Mucosa of gallbladder (tissue), 1 donor: ENCODE data around the gene CDK5RAP2. TPM values are rescaled to one million over a fixed set of nuclear protein-coding genes. Genes with fewer than 3 reads are reported as not detected.

Experiments
- DNase-seq: peaks from one replicate; pipeline ENCODE4 v3.0.0-alpha.2; 2020; ENCODE audit warnings: low spot score
- total RNA-seq: library from RNA; stranded (reverse); gene quantifications from one replicate; pipeline ENCODE4 v1.2.1, GENCODE V29; 2021
- donor health status: DM: no; HTN: no; CAD: no.

The CDK5RAP2 gene
- total RNA-seq, 1 donor from 2014 or later, result 43.3 TPM

DNA sequence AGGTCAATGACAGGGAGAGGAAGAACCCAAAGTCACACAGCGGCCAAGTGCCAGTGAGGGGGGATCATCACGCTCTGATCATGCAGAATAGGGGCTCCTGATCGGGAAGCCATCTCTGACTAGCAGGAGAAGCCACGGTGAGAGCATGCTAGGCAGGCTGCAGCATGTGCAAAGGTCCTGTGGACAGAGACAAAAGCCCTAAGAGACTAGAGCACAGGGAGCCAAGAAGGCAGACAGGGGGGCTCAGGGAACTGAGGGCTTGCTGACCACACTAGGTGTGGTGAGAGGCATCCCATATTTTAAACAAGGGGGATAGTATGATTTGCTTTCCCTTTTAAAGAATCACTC, 195.1 kb downstream of the CDK5RAP2 start:
- DNase-seq, result no peak

DNA sequence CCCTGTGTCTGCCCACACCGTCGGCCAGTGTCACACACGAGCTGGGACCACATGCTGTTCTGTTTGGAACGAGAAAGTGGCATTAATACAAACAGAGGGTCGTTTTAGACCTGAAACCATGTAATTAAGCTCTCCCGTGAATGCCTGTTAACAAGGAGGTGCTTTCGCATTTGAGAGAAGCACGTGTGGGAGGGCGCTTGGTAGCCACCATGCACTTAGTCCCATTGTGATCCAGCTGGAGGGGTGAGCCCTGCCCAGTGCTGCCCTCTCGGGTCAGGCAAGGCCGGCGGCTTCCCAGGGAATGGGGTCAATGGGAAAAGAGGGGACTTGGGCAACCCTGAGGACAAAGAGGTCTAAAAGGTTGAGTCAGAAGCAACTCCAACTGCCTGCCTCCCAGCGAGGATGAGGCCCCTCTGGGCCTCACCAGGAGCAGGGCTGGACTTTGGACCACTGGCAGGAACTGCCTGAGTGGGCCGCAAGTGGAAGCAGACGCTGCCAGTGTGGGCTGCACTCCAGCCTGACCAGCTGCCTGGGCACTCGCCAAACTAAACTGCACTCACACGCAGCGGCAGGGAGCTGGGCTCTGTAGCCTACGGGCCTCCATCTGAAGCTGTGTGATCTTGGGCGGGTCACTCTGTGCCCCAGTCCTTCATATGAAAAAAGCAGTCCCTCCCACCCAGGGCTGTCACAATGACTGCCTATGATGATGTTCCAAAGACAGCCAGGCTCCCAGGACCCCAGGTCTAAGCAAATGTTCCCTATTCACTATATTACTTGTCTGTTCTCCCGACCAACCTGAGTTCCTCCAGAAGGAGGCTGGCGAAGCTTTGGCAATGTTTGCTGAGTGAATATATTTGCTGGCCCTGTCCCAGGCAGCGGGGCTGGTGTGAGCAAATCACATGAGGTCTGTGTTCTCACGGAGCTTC, 195.7 kb downstream of the CDK5RAP2 start:
- peak; percentile 65 for DNase-seq

DNA sequence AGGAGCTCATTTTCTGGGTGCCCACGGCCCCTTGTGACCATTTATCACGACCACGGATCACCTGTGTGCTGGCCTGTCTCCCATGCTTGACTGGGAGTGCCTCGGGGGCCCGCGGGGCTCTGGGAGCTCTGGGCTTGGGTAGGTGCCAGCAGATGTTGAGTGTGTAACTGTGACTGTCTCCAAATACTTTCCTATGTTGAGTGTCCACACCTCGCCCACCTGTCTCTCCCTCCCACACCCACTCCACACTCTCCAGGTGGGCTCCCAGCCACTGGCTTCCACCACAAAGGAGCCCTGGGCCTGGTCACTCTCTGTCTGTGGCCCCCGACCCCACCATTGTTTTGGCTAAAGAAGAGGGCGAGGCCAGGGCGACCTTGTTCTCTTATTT, 196.4 kb downstream of the CDK5RAP2 start:
- DNase-seq, result no peak

DNA sequence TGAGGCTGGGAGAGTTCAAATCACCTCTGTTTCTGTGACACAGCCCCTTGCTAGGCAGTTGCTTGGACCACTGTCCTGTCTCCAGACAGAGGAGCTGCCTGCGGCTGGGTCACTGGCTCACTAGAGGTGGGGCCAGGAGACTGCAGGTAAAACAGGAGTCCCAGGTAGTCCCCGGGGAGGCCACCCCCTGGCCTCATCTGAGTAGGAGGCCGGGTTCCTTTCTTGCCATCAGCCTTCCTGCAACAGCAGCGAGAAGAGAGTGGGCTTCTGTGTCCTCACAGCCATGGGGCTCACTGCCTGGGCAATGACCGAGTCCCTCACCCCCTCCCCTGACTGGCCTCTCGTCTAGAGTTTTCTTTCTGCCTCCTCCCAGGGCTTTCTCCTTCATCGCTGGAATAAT, 197.5 kb downstream of the CDK5RAP2 start:
- DNase-seq, result no peak

DNA sequence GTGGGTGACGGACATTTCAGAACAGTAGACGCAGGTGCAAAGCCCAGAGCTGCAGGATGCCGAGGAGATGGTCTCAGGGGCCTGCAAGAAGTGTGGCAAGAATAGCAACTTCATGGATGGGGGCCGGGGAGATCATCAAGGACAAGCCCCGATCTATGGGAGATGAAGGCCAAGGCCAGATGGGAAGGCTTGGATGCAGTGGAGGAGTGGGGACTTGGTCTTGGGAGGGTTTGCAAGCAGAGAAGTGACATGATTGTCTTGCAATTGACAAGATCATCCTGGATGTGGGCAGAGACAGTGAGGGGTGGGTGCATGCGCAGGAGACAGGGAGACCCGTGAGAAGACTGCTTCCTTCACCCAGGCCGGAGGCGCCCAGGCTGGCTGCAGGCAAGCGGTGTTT, 198.1 kb downstream of the CDK5RAP2 start:
- no peak for DNase-seq

DNA sequence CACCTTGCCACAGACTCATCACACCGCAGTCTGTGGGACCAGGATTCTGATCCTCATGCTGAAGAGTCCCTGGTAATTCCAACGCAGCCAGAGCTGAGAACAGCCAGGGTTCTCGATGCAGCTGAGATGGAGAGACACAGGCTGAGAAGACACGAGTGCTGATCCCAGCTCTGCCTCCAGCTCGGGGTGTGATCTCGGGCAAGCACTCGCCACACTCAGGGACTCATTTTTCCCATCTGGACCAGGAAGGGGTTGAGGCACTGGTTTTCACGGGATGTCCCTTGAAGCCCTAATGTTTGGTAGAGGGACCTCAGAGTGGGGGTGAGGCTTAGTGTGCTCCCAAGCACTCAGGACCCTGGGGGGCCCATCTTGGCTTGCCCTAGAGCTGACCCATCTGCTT, 200.4 kb downstream of the CDK5RAP2 start:
- no peak for DNase-seq

DNA sequence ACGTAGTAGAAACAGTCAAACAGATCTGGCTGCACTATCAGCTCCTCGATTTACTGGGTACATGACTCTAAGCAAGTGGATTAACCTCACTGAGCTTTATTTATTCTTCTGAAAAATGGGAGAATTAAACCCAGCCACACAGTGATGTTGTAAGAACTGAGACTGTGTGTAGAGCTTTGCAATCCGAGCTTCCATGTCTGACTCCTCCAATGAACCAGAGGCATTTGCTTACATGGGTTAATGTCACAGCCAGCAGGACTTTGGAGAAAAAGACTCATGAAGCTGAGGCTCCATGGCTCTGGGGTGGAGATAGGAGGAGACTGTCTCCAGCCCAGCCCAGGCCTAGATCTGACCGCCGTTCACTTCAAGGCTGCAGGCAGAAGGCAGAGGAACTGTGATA, 201.3 kb downstream of the CDK5RAP2 start:
- no peak for DNase-seq

DNA sequence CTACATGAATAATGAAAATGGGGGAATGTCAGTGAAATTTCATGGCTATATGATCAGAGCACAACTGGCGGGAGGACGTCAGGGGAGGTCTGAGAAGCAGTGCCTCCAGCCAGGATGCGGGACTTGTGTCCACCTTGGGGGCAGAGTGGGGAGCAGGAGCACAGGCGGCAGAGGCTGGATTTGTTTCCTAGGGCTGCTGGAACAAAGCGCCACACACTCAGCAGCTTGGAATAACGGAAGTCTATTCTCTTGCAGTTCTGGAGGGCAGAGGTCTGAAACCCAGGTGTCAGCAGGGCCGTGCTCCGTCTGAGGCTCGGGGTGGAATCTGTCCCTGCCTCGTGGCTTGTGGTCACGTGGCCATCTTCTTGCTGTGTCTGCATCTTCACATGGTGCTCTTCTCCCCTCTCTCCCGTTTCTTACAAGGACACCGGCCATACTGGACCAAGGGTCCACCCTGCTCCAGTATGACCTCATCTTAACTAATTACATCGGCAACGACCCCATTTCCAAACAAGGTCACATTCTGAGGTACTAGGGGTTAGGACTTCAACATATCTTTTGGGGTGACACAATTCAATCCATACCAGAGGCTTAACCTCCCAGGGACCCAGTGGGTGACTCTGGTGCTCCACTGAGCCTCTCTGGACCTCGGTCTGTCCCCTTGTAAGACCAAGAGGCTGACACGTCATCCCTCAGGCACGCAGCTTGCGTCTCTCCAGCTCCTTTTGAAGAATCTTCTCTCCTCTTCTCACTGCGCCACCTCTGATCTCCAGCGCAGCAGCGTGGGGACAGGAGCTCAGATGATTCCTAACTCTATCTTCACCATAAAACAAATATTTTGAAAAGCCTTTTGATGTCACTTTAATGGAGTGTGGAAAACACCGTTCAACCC, 202.5 kb downstream of the CDK5RAP2 start:
- DNase-seq, result no peak

DNA sequence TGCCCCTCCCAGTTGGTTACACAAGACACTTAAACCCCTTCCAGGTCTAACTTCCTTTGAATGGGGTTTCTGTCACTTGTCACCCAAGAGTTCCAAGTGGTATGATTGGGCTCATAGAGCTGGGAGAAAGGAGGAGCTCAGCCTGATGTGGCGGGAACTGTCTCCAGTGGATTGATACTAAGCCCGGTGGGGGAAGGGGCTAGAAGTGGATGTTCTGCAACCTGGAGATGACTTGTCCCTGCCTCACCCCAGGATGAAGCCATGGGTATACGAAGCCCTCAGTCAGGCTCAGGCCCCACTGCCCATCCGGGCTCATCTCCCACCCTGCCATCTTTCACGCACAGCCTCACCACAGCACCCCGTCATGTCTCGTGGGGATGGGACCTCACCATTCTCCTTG, 203.9 kb downstream of the CDK5RAP2 start:
- DNase-seq, result no peak

DNA sequence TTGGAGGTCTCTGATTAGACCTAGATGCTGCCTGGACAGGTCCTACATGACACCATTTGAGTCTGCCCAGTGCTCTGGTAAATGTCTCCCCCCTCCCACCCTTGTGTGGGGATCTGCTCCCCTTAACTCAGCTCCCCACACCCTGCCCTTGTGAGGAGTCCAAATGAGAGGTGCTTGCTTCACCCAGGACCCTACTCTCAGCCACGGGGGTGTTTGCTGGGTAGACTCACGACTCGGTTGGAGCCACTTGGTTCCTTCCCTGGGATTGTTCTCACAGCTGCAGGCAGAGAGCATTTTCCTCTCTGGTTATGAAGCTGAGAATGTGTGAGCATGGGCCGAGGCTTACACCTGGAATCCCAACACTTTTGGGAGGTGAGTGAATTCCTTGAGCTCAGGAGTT, 204.7 kb downstream of the CDK5RAP2 start:
- no peak for DNase-seq

DNA sequence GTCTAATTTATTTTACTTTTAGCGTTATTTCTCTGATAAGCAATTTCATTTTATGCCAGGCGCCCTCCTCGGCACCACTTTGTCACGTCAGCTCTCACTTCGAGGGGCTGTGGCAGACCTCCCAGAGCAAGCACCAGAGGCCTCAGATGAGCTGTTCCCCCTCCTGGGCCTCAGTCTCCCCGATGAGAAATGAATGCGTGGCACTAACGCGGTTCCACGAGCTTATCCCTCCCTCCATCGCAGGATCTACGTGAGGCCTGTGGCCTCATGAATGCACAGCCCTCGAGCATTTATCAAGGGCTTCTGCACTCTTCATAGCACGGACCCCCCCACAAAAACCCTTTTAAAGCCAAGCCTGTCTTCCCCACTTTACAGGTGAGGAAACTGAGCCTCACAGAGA, 205.2 kb downstream of the CDK5RAP2 start:
- DNase-seq, result no peak

DNA sequence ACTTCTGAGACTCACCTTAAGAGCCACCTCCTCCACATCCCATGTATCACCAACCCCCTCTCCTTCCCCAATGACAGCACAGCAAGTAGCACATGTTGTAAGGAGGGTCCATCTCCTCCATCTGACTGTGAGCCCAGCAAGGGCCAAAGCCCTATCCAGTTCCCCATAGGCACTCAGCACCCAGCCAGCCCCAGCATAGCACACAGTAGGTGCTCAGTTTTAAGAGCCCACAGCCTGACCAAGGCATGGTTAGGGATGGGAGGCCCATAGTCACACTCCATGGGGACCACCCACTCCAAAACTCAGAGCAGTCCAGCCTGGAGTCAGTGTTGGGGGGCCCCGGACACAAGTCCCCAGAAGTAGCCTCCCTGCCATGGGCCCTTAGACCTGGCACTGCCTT, 205.7 kb downstream of the CDK5RAP2 start:
- DNase-seq, result no peak

DNA sequence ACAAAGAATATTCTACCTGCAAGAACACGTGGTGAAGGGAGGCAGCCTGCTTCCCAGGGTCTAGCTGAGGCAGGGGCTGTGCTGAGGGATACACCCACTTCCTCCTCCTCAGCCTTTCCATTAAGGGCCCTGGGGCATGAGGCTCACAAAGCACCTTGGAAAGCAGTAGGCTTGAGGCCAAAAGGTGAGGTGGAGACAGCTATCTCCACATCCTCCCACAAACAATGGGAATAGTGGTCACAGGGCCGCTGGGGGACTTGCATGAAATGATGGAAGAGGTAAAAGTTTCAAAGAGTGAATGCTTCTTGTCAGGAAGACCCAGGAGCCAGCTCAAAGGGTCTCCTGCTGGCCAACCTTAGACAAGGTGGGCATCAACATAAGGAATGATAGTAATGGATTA, 207.9 kb downstream of the CDK5RAP2 start:
- no peak for DNase-seq

DNA sequence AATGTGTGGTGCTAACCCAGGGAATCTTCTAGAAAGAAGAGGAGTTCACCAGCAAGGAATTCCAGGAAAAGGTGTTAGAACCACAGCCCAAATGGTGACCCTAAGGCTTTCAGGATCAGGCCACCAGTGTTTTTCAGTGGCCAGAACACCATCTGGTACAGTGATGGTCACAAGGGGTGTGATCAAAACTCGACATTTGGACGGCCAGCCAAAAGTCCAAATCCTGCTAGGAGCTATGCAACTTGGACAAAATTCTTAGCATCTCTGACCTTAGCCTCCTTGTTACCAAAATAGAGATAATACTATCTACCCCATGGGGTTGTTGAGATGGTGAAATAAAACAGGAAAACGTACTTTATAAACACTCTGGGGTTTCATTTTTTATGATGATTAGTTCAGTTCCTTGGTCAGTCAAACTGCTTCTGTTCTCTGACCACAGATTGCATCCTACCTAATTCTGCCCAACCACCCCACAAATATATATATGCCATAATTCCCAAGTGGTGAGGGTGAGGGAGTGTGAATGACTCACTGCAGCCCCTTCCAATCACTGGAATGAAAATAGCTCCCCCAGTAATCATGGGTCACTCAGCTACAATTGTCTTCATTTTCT, 210.3 kb downstream of the CDK5RAP2 start:
- no peak for DNase-seq

DNA sequence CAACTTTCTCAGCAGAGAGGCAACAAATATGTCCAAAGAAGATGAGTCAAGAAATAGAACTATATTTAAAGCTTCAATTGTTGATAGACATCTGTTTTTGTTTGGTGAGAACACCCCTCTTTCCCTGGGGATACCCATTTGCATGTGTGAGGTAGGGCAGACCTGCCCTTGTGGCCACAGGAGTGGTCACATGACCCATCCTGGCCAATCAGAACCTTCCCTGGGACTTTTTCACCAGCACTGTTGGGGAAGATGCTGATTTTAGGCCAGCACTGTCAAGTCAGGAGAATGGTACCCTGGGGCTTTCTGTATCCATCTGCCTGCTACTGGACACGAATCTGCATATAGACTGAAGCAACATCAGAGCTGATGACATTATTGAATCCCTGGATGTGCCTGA, 211.2 kb downstream of the CDK5RAP2 start:
- no peak for DNase-seq

DNA sequence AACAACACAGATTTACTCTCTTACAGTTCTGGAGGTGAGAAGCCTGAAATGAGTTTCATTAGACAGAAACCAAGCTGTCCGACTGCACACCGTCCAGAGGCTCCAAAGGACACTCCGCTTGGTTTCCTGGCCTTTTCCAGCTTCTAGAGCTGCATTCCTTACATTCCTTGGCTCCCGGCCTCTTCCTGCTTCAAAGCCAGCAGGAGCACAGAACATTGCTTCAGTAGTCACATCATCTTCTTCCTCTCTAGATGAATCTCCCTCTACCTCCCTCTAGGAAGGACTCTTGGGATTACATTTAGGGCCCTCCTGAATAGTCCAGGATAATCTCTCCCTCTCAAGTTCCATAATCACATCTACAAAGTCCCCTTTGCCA, 213.3 kb downstream of the CDK5RAP2 start:
- DNase-seq, result peak; percentile 40

DNA sequence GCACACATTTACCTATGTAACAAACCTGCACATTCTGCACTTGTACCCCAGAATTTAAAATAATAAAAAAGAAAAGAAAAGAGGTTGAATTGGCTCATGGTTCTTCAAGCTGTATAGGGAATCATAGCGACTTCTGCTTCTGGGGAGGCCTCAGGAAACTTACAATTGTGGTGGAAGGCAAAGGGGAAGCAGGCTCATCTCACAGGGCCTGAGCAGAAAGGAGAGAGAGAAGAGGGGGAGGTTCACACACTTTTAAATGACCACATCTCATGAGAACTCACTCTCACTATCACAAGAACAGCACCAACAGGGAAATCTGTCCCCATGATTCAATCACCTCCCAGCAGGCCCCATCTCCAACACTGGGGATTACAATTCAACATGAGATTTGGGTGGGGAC, 214.6 kb downstream of the CDK5RAP2 start:
- DNase-seq, result no peak

DNA sequence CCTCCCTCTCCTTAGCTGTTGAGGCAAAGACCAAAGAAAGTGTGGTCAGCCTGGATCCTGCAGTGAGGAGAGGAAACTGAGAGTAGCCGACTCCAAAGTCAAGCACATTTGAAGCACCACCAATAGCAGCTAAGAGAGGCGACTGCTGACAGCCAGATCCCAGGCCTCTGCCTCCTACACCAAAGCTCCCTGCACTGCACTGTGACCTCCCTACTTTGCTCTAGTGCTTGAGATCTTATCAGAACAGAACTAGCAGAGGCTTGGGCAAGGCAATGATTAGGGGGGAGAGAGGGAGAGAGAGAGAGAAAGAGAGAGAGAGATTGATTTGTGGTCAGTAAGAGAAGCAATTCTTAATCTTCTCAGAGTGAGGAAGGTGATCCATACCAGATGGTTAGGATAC, 216.3 kb downstream of the CDK5RAP2 start:
- no peak for DNase-seq

DNA sequence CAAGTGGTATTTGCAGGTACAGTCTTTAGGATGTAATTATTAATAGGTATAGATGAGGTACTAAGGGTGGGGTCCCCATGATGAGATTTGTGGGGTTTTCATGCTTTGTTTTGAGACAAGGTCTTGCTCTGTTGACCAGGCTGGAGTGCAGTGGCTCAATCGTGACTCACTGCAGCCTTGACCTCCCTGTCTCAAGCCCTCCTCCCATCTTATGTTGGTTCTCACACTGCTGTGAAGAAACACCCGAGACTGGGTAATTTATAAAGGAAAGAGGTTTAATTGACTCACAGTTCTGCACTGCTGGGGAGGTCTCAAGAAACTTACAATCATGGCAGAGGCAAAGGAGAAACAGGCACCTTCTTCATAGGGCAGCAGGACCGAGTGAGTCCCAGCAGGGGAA, 217.5 kb downstream of the CDK5RAP2 start:
- DNase-seq, result no peak

DNA sequence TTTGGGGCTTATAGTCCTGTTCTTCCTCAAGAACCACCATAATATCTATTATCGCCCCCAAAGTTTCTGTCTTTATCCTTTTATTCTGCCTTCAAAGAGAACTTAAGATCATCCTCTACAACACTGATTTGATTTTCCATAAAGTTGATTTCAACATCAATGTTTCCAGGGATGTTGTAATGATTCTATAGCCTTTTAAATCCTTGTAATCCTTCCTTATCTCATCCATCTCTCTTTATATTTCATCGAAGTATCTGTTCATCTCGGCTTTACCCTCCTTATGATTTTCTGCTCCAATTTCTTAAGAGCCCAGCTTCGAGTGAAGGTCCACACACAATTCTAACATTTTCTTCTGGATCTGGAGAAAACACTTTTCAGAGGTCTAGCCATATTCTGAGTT, 218.4 kb downstream of the CDK5RAP2 start:
- DNase-seq, result no peak

DNA sequence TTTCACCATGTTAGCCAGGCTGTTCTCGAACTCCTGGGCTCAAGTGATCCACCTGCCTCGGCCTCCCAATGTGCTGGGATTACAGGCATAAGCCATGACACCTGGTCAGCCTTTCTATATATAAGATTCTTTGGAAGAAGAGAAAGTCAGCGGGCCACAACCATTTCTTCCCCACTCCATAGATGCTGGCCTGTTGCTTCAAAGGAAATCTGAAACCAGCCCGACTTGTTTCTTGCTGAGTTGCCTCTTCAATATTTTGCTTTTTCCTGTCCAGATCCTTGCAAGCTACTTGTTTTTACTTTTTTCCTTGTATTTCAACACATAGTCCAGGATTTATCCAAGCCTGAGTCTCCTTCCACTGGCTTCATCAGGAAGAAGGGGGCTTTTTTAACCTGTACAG, 219.5 kb downstream of the CDK5RAP2 start:
- no peak for DNase-seq

DNA sequence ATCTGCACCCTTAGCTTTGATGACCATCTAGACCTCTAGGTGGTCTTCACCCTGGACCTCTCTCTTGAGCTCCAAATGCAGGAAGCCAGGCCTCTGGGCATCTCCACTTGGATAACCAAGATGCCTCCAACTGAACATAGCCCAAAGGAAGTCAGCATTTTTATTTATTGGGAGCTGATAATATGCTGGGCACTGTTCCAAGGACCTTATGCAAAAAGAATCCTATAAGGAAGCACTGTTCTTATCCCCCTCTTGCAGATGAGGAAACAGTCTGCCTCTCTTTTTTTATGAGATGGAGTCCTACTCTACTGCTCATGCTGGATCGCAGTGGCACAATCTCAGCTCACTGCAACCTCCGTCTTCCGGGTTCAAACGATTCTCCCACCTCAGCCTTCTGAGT, 219.9 kb downstream of the CDK5RAP2 start:
- no peak for DNase-seq

DNA sequence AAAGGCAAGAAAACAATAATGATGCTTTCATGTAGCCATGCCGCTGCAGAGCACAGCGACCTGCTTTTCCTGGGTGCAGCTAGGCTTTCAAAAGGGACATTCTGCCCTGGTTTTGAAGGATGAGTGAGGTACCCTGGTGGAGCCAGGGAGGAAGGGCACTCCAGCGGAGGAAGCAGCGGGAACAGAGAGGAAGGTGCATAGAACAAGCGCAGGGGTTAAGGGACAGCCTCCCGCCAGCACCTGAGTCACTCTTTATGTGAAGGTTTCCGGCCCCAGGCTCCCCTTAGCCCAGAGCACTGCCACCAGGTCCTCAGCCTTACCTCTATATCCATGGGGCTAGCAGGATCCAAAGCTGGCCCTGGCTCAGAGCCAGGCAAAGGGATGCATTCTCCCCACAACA, 221.1 kb downstream of the CDK5RAP2 start:
- no peak for DNase-seq
